ENCODE data around the gene PBOV1.

Gene PBOV1

DNA sequence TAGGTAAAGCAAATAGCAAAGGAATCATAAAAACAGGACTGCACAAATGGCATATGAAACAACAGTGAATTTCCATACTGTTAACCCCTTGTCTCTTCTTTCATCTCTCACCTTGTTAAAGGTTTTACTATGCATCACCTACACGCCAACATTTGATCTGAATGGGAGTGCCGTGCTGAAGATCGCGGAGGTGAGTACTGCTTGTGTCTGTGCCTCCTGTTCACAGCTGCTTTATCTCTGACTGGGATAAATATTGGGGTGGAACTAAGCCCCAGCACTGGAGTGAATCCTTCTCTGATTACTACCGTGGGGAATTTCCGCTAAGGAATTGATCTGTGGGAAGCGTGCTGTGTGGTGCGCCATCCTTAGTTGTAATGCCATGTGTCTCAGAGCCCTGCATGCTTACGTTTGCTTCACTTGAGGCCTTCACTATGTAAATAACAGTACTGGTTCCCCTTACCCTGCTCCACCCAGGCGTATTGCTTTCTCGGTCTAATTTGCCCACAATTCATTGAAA lies 11.4 kb upstream of the PBOV1 start:
- TF ChIP-seq, protein P1, sequence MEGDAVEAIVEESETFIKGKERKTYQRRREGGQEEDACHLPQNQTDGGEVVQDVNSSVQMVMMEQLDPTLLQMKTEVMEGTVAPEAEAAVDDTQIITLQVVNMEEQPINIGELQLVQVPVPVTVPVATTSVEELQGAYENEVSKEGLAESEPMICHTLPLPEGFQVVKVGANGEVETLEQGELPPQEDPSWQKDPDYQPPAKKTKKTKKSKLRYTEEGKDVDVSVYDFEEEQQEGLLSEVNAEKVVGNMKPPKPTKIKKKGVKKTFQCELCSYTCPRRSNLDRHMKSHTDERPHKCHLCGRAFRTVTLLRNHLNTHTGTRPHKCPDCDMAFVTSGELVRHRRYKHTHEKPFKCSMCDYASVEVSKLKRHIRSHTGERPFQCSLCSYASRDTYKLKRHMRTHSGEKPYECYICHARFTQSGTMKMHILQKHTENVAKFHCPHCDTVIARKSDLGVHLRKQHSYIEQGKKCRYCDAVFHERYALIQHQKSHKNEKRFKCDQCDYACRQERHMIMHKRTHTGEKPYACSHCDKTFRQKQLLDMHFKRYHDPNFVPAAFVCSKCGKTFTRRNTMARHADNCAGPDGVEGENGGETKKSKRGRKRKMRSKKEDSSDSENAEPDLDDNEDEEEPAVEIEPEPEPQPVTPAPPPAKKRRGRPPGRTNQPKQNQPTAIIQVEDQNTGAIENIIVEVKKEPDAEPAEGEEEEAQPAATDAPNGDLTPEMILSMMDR (IDR thresholded peaks at IDR 0.05): no peak

DNA sequence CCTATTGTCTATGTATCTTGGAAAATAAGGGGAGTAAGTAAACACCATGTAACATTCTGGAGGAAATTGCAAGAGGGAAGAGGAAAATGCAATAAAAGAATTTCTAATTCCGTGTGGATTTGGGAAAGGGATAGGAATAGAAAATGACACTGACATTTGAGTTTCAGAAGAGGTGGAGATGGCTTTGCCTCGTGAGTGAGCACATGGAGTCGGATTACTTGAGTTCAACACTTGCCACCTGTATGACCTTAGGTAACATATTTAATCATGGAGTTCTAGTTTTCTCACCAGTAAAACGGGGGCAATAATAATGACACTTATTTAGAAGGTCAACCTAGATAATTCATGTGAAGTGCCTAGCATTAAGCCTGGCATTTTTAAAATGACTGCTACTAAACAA lies 10.8 kb upstream of the PBOV1 start:
- TF ChIP-seq, protein P1 (IDR thresholded peaks at IDR 0.05): no peak

DNA sequence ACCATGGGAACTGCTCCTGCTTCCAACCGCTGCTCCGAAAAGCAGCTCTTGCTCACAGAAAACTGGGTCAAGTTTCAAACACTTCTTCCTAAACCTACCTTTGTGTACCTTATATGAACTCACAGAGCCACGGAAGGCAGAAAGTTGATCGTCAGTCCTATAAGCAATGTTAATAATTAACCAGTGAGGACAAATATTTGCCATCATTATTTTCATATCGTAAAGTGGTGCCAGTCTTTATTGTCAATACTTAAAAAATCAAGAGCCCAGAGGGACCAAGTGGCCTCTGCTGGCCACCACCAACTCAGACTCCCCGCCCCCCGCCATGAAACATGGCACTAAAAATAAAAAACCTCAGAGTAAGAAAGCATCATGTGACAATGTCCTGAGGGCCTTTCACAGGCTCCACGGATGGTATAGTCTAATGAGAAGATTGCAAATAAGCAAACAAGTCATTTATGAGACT lies 9.1 kb upstream of the PBOV1 start:
- TF ChIP-seq, protein P1 (IDR thresholded peaks at IDR 0.05): no peak

DNA sequence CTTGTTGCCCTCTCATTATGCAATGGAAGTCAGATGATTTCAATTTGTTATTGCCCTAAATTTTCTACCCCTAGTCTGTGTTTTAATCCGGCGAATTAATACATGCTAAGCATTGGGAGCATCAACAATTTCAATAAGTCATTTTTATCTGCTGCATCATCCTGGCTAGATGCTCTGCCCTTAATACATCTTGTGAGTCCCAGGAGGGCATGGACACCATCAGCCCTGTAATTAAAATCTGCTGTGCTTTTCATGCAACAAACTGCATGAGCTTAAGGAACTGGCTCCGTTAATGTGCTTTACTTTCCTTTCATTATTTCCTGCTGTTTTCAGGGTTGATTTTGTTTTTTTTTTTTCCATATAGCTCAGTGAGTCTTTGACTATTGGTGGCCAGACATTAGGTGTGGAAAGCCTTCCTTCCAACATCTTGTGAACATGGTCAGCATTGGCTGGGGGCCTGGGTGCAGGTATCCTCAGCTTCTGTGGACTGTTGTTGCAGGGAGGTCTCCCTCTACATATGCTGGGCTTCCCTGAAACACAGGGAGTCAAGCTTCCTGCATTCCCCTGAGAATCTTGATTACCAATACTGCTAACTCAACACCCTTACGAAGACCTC lies 8.5 kb upstream of the PBOV1 start:
- TF ChIP-seq, protein P1 (IDR thresholded peaks at IDR 0.05): no peak

DNA sequence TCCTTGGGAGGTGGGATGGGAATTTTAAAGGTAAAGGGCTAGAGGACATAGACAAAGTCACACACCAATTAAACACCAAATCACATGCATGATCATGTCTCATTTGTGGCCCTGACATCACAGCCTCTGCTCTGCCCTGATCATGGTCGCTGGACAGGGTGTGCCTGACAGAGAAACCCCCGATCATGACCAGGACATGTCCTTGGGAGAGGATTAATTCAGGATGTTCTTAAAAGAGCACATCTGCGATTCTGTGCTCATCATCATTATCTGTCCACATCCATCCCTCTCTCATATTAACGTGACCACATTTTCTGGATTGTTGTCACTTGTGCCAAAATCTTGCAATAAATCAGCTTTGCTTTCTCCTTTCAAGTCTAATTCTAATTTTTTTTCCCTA lies 7.7 kb upstream of the PBOV1 start:
- TF ChIP-seq, protein P1 (IDR thresholded peaks at IDR 0.05): no peak

DNA sequence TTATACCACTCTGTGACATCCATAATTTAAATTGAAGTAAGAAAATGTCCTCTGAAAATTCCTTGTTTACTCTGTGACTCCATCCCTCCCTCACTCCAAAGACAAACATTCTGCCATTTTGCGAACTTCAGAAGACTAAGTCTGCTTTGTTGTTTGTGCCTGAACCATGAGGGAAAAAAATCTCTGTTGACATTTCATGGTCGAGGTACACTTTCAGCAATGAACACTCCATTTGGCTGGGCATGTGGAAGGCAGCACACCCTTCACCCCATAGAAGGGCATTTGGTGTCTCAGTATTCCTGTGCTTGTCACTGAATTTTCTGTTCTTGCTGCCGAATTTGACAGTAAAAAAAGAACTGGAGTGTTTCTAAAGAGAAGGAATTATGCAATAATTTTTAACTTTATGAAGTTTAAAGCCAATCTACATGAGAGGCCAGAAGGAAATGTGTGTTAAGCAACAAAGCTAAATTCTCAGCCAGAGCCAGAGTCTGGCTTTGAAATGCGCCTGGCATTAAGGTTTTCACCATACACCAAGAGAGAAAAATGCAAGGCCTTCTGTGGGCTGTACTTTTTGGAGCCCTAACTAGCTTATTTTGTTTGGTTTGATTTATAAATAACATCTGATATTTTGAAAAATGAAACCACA lies 4.7 kb upstream of the PBOV1 start:
- TF ChIP-seq, protein P1 (IDR thresholded peaks at IDR 0.05): no peak

DNA sequence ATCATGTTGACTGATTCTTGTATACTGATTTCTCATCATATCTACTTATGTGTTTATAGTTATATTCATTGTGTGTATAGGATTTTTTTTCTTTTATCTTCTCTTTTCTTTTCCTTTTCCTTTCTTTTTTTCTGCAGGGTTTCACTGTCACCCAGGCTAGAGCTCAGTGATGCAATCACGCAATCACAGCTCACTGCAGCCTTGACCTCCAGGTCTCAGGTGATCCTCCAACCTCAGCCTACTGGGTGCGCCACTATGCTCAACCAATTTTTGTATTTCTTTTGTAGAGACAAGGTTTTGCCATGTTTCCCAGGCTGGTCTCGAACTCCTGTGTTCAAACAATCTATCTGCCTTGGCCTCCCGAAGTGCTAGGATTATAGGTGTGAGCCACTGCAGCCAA lies 1.6 kb upstream of the PBOV1 start:
- TF ChIP-seq, protein P1 (IDR thresholded peaks at IDR 0.05): no peak
